Lung (tissue), 12 donors: ENCODE results near the gene RAB18. TPM values are rescaled to one million over a fixed set of nuclear protein-coding genes. Genes with fewer than 3 reads are reported as not detected.
A peak's percentile ranks its signal among the peaks of the same experiment; 100 is the strongest.
"Not testable (repeated sequence)": the region's sequence is repeated elsewhere in the genome, so short reads cannot be mapped to it uniquely, and the experiment has no call there.

Source experiments
- ATAC-seq: fragments of 200-7000 bp; cut with Tn5 transposase; one replicate; pipeline ENCODE4 v1.9.1; 2020; ENCODE audit warnings: moderate number of reproducible peaks; ENCODE audit not compliant: insufficient read depth, low FRiP score
- DNase-seq, 3 donors: peaks; one replicate each; pipeline ENCODE4 v3.0.0-alpha.2; 2013 to 2017
- H3K27ac ChIP-seq, 2 donors: one replicate each; pipeline ENCODE4 v1.5.1; 2013; ENCODE audit warnings: mild to moderate bottlenecking in 2 of 2, moderate library complexity in 2 of 2, control low read depth in 1 of 2, inconsistent platforms in 1 of 2, low read depth in 1 of 2, low read length in 1 of 2
- H3K27me3 ChIP-seq, 3 donors: one replicate each; pipeline ENCODE4 v1.5.1; 2013; ENCODE audit warnings: low read length in 2 of 3; ENCODE audit not compliant: control insufficient read depth in 3 of 3, insufficient read depth in 3 of 3
- H3K36me3 ChIP-seq, 4 donors: one replicate each; pipeline ENCODE4 v1.5.1; 2013; ENCODE audit warnings: low read length in 4 of 4, mild to moderate bottlenecking in 1 of 4, moderate library complexity in 1 of 4; ENCODE audit not compliant: control insufficient read depth in 4 of 4, insufficient read depth in 4 of 4
- H3K4me1 ChIP-seq, 5 donors: one replicate each; pipeline ENCODE4 v1.5.1; 2013; ENCODE audit warnings: low read length in 5 of 5, mild to moderate bottlenecking in 2 of 5, moderate library complexity in 1 of 5; ENCODE audit not compliant: control insufficient read depth in 5 of 5, insufficient read depth in 5 of 5
- H3K4me3 ChIP-seq: one replicate; pipeline ENCODE4 v1.5.1; 2013; ENCODE audit warnings: mild to moderate bottlenecking, control low read depth, moderate library complexity
- H3K9ac ChIP-seq, 2 donors: one replicate each; pipeline ENCODE4 v1.5.1; 2013; ENCODE audit warnings: low read length in 2 of 2, control low read depth in 1 of 2; ENCODE audit not compliant: insufficient read depth in 1 of 2
- H3K9me3 ChIP-seq, 4 donors: one replicate each; pipeline ENCODE4 v1.5.1; 2013; ENCODE audit warnings: low read length in 3 of 4, mild to moderate bottlenecking in 1 of 4, moderate library complexity in 1 of 4; ENCODE audit not compliant: control insufficient read depth in 4 of 4, insufficient read depth in 3 of 4
- CTCF ChIP-seq: IDR thresholded peaks from 2 replicates; pipeline ENCODE4 v1.5.1; 2012; ENCODE audit warnings: mild to moderate bottlenecking; ENCODE audit errors: control extremely low read depth, extremely low read depth
- WGBS, 2 donors: extraction: QIAGEN DNeasy Blood & Tissue Kit; methylation state at CpG; one replicate each; pipeline ENCODE4 v1.1.7; 2013; 5-methylcytosine and 5-hydroxymethylcytosine counted together
- polyA plus RNA-seq, 2 donors: library from polyadenylated mRNA; stranded (reverse); fragments of 200-250 nt; gene quantifications; one replicate each; pipeline ENCODE4 v1.2.1, GENCODE V29; 2013
- total RNA-seq, 2 donors: library from RNA; depleted of rRNA in 1 of 2; stranded (reverse); fragments of >200 nt in 1 of 2; gene quantifications; one replicate each; pipeline ENCODE4 v1.2.1, GENCODE V29; 2014 to 2021
- donor health status: control.
- donor health status: control.
- donor health status: Bipolar disorder and iron deficiency.
- donor health status: healthy.
- donor health status: DM: yes; HTN: yes; CAD: no.

Gene RAB18
- total and polyA plus RNA-seq, 4 donors = 26.8 to 84.5 (median 55.5) TPM

- Histone ChIP-seq H3K36me3 (peaks cover 0 to 3% (median 0%) of the 10 kb centered on the region in 4 donors), H3K27ac (no peak overlapping the region), H3K27me3 (peaks cover 0 to 2% (median 0%) of the 10 kb centered on the region in 3 donors), H3K9ac (no peak overlapping the region), H3K9me3 (no peaks in the 10 kb centered on the region), H3K4me3 (no peak overlapping the region), H3K4me1 (peaks cover 0 to 11% (median 3%) of the 10 kb centered on the region in 5 donors)
- DNase-seq (no peak), ATAC-seq (no peak)
- no peak for TF ChIP-seq CTCF
- 78 to 81% methylated on average over 5 of the region's 5 CpGs for WGBS, 2 donors
Measured at GRCh38 chr10:27500886-27501285, 3.2 kb upstream of the RAB18 start.

- WGBS, 2 donors = 46 to 47% methylated on average over 4 of the region's 4 CpGs
- Histone ChIP-seq H3K27ac (peak overlapping the region; percentile 53 to 97), H3K4me3 (no peak overlapping the region), H3K36me3 (peaks cover 0 to 3% (median 0%) of the 10 kb centered on the region in 4 donors), H3K4me1 (peaks cover 0 to 16% (median 7%) of the 10 kb centered on the region in 5 donors), H3K9ac (peak overlapping the region in 1 of 2 donors; percentile 51), H3K9me3 (no peaks in the 10 kb centered on the region), H3K27me3 (no peaks in the 10 kb centered on the region)
- DNase-seq (no peak), ATAC-seq (no peak)
- TF ChIP-seq CTCF = no peak
Measured at GRCh38 chr10:27503498-27504006, 552 bp upstream of the RAB18 start.

GRCh38 chr10:27504808-27505460 is 830 bp downstream of the RAB18 start:
- peak overlapping the region; percentile 91 to 97 for H3K27ac ChIP-seq
- peaks cover 0 to 3% (median 0%) of the 10 kb centered on the region in 4 donors for H3K36me3 ChIP-seq
- no peaks in the 10 kb centered on the region for H3K9me3 ChIP-seq
- no peak for TF ChIP-seq CTCF
- no peak for ATAC-seq
- peak in 2 of 3 donors; percentile 36 to 65 for DNase-seq
- peak overlapping the region; percentile 81 to 95 for H3K9ac ChIP-seq
- H3K27me3 ChIP-seq = no peaks in the 10 kb centered on the region
- H3K4me3 ChIP-seq = peak overlapping the region; percentile 85
- WGBS, 2 donors = 2 to 4% methylated on average over 13 of the region's 13 CpGs
- H3K4me1 ChIP-seq = peaks cover 0 to 16% (median 7%) of the 10 kb centered on the region in 5 donors

GRCh38 chr10:27505537-27505936 is 1.4 kb downstream of the RAB18 start:
- DNase-seq, H3K36me3 ChIP-seq, H3K27me3 ChIP-seq, H3K9me3 ChIP-seq, H3K27ac ChIP-seq, ATAC-seq, H3K4me3 ChIP-seq: not testable (repeated sequence)
- Histone ChIP-seq H3K4me1 (peaks cover 0 to 16% (median 7%) of the 10 kb centered on the region in 5 donors), H3K9ac (peak overlapping the region in 1 of 2 donors; percentile 95)
- 92 to 96% methylated on average over 15 of the region's 15 CpGs for WGBS, 2 donors
